HEK293T (cell line): ENCODE measurements around the gene DLG2.

ENCODE experiments used
- FOXA1 ChIP-seq: fragments of 450-650 bp; IDR thresholded peaks from 2 replicates; pipeline ENCODE4 v1.6.1; 2016; ENCODE audit warnings: mild to moderate bottlenecking
- NFRKB ChIP-seq: fragments of 450-650 bp; IDR thresholded peaks from 2 replicates; pipeline ENCODE4 v1.6.1; 2016; ENCODE audit warnings: mild to moderate bottlenecking, moderate library complexity

DNA sequence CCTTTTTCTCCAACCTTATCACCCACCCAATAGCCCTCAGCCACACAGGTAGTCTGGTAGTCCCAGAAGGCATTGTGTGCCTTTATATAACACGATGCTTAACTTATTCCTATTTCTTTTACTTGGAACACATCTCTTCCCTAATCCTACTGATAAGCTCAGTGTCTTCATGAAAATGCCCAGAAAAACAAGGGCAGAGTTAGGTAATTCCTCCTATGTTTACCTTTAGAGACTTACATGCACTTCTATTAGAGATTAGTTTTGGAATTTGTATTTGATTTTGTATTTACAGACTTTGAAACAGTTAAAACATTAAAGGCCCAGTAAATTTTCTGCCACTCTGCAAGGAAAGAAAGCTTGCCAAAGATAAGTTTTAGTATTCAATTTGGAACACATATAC lies 1703.2 kb downstream of the DLG2 start:
- TF ChIP-seq NFRKB (no peak), FOXA1 (no peak)
